SK-N-MC (cell line): Measurements from ENCODE around the gene SIN3B.

Experiments
- EZH2 ChIP-seq: fragments of 200-600 bp; sonication (generic); IDR thresholded peaks from one replicate; pipeline ENCODE4 v1.6.1; 2017; ENCODE audit warnings: antibody characterized with exemption
- POLR2AphosphoS5 ChIP-seq: IDR thresholded peaks from 2 replicates; pipeline ENCODE4 v1.6.1; 2012; ENCODE audit warnings: mild to moderate bottlenecking, low read depth, low read length, borderline replicate concordance

GRCh38 chr19:16836115-16837034 lies 7.2 kb downstream of the SIN3B start:
- TF ChIP-seq POLR2AphosphoS5 (no peak), EZH2 (no peak)
